RPMI7951 (cell line): ENCODE results near the gene RPL35. TPM values are rescaled to one million over a fixed set of nuclear protein-coding genes. Genes with fewer than 3 reads are reported as not detected.

ENCODE experiments used
- DNase-seq: peaks from one replicate; pipeline ENCODE4 v3.0.0-alpha.2; 2012; ENCODE audit warnings: low read depth
- total RNA-seq: library from RNA; depleted of rRNA; stranded (reverse); fragments of >200 nt; shearing (Covaris generic); gene quantifications from 2 replicates; pipeline ENCODE4 v1.2.3, GENCODE V29; 2014

The RPL35 gene
- total RNA-seq, 1 experiment from 2014 or later: 2,253 TPM

DNA sequence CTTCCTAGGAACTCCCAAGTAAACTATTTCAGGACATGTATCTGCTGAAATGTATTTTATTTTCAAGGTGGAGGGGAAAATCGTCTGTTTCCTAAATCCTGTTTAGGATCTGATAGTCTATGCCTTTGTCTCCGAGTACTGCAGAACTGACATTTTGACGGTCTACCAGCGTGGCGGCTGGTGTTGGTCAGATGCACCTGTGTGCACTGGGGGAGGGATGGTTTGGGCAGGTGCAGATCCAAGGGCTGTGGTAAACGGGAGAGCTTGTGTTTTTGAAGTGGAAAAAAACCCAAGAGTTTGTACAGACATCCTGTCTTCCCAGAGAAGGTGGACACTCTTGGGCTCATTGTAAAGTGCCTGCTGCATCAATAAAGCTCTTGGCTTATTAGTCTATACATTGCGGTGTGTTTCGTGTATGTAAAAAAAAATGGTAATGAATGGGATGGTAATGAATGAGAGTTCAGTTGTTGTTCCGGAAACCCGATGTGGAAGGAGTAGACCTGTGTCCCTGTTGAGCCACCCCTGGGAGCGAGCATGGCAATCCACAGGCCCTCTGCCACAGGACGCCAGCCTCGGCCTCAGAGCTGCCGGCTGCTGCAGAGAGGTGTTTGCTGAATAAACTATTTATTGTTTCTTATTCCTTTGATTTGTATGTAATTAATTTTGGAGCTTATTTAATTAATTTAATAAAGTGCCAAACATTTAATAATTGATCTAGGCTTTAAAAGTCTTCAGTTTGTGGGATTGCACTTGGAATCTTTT lies 15.4 kb upstream of the RPL35 start:
- DNase-seq: no peak

DNA sequence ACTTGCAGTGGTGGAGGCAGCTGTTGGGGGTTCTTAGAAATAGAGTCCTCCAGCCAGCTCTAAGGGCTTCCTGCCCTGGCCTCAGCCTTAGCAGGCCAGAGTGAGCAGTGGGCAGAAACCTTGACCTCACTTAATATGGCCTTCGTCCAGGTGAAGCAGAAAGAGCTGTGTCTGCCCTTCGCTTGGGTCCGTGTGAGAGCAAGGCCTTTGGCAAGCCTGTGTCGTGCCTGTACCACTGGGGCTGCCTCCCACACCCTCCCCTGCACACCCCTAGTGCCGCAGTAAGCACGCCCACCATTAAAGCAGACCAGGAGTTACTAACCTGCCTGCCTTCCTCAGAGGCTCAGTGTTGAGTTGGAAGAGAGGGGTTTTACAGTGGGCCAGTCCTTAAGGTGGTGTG lies 13.7 kb upstream of the RPL35 start:
- no peak for DNase-seq

DNA sequence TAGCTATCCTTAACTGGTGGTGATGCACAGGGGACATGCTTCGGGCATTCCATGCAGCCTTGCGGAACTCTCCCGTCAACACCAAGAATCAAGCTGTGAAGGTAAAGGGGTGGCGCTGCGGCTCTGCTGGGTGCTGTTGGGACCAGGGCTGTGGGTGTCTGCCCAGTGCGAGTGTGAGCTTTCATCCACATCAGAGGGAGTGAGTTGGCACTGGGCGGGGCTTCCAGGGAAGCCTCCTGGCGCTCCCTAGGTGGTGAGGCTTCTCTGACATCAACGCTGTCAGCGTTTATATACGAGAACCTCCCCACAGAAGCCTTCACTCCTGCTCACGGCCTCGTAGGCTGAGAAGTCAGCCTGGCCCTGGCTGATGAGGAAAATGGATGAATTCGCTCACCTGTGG lies 11.9 kb upstream of the RPL35 start:
- no peak for DNase-seq

DNA sequence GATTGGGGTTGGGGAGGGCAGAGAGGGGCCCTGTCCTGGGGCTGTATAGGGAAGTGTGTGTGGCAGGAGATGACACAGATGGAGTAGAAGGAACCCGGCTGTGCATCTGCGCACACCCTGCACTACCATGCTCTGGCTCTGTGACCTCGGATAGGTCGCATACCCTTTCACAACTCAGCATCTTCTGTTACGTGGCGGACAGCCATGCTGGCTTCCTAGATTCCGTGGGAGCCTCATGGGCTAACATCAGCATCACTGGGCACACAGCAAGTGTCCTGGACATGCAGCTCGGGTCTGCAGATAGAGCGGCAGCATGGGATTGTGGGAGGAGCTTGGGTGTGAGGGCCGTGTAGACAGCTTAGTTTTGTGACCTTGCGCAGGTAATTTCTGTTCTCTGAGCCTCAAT lies 9.4 kb upstream of the RPL35 start:
- DNase-seq: no peak

DNA sequence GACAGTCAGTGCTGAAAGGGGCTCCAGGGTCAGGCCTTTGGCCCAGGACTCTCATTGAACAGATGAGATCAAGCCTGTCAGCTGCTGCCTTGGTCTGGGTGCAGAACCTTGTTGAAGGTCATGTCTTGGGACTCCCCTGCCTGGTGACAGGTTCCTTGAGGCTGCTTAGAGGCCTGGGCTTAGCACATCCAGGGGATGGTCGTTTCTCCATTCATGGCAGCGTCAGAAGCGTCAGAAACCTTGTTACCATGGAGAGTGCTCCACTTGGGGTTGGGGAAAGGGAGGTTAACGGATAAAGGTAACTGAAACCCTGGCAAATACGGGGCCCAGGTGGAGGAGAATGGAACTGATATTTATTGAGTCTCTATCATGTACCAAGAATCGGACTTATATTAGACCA lies 9.0 kb upstream of the RPL35 start:
- no peak for DNase-seq

DNA sequence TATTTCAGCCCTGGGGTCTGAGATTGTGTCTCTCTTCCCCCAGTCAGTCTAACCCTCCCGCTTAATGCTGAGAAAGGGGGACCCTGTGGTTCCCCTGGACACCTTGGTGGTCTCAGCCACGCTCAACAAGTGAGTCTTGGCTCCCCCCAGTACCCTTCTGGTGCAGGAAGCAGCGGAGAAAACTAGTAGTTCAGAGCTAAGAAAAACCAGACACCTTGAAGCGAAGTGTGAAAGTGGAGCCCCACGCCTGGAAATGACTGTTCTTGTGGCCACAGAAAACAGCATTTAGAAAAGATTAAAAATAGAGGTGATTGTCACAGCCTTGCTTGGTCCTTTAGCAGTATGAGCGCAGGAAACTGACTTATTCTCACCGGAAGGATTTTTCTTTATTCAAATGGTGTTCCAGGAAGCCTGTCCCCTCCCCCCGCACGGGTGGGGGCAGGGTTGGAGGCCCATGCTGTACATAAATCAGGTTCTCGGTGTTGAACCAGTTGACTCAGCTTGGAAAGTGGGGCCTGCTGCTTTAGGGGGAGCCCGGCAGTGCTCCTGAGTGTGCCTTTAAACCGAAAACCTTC lies 8.3 kb upstream of the RPL35 start:
- DNase-seq: peak; percentile 29

DNA sequence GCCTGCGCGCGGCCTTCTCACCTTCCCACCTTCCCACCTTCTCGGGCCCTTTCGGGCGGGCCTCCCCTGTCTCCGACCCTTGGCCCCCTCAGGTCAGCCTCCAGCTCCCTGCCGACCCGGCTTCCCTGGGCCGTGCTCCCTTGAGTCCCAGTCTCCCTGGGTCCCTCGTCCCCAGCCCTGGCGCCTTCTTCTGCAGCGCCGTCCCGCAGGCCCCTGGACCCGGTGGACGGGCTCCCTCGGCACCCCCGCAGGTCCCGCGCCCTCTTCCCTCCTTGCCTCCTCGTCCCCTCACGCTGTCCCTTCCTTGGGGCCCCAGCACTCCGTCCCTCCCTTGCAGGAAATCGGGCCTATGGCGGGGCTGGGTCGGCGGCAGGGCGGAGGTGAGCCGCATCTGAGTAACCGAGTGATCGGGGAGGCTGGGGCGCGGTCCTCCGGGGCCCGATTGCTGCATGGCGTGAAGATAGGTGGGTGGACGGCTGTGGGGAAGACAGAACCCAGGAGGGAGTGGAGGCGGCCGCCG lies 7.8 kb upstream of the RPL35 start:
- DNase-seq: no peak

DNA sequence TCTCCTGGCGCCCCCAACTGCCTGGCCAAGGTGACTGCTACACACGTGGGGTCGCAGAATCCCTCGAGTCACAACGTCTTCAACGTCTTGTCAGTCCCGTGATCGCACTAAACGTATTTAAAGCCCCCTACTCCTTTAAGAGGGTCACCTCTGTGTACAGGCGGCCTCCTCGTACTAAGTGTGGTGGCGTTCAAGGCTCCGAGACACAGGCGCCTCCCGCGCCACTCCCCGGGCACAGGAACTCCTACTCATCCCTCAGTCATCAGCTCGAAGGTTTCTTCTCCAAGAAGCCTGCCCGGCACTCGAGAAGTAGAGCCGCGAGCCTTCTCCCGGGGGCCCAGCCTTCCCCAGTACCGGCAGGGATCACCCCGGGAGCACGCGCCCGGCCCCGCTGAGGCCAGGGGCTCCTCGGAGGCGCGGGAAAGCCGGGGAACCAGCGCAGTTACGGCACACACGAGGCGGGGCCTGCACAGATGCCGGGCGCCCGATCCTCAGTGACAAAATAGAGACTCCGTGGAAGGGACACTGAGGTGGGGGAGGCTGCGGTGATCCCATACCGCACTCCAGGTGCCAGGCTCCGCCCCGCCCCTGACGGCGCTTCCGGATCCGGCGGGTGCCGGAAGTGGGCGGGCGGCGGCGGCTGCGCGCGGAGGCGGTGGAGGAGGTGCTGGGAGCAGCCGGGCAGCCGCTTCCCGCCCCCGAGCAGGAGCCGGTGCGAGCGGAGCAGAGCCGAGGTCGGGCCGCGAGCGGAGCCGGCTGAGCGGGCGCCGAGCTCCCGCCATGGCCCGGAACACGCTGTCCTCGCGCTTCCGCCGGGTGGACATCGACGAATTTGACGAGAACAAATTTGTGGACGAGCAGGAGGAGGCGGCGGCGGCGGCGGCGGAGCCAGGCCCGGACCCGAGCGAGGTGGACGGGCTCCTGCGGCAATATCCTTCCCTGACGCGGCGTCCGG lies 7.0 kb upstream of the RPL35 start:
- DNase-seq: peak; percentile 80

DNA sequence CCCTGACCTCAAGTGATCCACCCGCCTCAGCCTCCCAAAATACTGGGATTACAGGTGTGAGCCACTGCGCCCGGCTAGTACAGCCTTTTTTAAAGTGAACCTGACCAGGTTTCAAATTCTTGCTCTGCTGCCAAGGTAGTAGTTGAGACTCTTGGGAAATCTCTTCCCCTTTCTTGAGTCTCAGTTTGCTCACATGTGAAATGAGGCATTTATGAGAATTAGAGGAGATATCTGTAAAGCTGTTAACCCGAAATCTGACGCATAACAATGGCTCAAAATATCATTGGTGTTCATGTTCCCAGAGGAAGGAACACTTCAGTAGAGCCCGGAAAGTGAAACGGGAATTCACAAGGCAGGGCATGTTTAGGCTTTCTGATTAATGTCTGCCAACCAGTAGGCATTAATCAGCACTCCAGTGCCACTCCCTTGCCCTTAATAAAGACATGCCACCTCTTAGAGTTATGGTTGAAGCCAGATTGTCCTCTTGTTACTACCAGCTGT lies 1.7 kb upstream of the RPL35 start:
- DNase-seq: no peak

DNA sequence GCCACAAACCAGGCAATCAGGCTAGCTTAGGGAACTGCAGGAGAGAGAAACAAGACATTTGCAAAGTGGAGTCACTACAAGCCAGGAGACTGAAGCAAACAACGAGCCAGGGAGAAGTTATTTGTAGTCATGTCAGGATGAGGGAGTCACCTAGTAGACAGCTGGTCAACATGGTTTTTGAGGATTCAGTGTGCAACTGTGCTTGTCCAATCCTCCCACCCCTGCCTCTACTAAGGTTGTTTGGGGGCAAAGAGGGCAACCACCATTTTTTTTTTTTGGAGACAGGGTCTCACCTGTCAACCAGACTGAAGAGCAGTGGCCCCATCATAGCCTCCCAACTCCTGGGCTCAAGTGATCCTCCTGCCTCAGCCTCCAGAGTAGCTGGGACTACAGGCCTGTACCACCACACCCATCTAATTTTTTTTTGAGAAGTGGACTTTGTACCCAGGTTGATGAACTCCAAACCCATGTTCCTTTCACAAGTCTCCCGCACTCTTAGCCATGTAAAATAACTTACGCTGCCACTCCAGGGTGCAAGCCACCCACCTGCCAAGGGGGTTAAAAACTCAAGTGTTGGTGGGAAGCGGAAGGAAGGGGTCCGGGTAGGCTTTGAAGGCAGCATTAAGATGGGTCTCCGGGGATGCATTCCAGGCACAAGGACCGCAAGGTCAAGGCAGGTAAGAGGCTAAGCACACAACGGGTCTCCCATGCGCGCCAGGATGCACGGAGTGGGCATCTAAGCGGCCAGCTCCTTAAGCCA lies 995 bp downstream of the RPL35 start:
- DNase-seq: no peak

DNA sequence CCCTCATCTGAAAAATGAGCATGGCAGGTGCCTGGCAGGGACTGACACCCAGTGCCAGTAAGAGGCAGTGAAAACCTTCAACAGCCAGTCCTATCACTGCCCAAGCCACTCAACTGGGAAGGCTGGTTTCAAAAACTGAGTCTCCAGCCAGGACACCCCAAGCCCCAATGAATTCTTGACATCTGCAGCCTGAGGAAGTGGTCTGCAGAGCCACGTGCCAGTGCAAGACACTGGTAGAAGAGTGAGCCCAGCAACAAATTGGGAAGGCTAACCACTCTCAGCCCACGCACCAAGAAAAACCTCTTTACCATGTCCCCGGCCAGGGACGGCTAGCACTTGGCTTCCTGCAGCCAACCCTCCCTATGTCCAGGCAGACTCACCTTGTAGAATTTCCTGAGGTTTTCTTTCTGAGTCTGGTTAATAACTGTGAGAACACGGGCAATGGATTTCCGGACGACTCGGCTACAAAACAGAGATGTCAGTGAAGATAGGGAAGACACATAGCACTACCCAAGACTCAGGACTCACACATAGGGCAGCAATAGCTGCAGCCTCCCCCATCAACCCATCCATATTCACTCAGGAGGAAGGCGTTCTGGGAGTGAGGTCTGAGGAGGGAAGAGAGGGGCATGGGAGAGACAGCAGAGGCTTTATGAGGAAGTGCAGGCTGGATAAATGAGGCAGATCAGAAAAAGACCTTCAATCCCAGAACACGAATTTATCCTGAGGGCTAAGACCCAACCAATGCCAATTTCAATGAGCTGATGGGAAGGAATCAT lies 1.8 kb downstream of the RPL35 start:
- DNase-seq: no peak

DNA sequence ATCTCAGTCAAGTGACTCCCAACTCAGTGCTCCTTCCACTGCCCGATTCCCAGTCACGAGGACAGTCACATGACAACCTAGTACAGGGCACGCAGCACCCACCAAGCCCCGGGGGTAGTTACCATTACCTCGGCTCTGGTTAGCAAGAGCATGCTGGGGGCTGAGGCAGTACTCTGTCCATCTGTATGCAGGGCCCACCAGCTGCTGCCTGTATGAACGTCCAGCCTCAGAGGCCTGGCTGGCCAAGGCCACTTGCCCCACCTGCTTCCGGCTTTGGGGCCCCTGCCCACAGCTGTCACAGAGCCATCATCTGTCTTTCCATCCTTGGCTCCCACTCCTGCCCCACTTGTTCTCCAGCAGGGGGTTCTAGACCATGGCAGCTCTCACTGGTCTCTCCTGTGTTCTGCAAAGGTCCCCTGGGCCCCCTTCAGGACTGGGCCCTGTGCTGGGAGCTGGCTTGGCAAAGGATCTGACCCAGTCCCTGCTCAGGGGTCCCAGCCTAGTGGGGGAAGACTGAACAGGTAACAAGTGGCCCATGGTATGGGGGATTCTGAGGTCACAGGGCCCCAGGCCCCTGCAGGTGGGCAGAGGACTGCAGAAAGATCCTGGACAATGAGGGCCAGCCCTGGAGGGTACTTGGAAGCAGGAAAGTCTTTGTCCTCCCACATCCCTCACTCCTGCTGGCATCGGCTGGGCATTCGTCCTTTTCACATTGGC lies 3.3 kb downstream of the RPL35 start:
- no peak for DNase-seq

DNA sequence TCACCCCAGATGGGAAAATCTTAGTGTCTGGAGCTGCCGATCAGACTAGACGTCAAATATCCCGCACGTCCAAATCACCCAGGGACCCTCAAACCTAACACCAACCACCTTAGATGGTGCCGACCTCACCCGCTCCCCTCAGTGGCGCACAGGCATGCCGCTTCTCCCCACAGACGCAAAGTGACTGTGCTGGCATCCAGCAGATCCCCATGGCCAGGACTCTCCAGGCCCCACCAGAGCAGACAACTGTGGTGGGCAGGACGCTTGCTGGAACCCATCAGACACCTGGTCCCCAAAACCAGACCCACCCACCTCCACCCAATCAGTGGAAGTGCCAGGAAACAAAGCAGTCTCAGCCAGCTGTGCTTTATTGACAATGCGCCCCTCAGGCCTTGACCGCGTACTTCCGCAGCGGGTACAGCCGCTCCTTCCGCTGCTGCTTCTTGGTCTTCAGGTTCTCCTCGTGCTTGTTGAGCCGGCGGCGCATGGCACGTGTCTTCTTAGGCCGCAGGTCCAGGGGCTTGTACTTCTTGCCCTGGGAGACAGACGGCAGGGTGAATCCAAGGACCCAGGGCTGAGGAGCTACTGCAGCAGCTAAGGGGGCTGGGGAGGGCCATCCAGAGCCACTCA lies 4.1 kb downstream of the RPL35 start:
- DNase-seq: no peak

DNA sequence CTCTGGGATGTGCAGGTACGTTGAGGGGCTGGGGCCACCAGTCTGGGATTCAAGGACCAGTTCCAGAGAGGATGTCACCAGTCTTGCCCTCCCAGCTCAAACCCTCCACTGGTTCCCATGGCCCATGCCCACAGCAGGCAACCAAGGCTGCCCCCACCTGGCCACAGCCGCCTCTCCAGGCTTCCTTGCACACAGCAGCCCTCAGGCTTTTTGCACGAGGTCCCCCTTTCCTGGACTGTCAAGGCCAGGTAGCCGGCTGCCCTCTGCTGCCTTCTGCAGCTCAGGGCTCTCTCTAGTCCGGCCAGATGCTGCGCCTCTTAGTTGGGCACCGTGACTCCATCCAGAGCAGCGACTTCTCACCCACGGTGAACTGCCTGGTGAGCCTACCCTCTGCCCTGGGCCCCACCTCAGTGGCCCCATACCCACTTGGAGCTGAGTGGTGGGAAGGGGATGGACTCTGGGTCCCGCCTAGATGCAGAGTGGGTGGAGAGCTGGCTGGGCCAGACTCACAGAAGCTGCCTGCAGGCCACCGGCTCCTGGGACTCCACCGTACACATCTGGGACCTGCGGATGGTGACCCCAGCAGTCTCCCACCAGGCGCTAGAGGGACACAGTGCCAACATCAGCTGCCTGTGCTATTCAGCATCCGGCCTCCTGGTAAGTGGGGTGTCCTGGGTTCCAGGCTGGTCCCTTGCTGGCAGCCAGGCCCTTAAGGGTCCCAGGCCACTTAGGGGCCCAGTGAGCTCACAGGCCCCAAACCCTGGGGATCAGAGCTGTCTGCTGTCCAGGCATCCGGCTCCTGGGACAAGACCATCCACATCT lies 5.6 kb downstream of the RPL35 start:
- peak; percentile 37 for DNase-seq

DNA sequence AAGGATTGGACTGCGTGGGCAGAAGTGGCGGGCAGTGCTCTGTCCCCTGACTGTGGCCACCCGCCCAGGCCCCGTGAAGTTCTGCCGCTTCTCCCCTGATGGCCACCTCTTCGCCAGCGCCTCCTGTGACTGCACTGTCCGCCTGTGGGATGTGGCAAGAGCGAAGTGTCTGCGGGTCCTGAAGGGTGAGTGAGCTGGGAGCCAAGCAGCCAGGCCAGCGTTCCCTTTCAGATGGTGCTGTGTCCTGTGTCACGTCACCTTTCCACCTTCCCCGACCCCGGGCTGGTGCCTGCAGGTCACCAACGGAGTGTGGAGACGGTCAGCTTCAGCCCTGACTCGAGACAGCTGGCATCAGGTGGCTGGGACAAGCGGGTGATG lies 6.2 kb downstream of the RPL35 start:
- DNase-seq: no peak

DNA sequence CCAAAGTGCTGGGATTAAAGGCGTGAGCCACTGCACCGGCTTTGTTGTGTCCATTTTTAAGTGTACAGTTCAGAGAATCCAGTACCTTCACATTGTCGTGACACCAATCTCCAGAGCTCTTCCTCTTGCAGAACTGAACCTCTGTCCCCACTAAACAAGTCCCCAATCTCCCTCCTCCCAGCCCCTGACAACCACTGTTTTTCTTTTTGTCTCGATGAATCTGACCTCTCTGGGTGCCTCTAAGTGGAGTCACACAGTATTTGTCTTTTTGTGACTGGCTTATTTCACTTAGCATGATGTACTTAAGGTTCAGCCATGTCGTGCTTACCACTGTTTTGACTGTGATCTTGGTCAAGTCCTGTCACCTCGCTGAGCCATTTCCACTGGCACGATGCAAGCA lies 6.9 kb downstream of the RPL35 start:
- no peak for DNase-seq

DNA sequence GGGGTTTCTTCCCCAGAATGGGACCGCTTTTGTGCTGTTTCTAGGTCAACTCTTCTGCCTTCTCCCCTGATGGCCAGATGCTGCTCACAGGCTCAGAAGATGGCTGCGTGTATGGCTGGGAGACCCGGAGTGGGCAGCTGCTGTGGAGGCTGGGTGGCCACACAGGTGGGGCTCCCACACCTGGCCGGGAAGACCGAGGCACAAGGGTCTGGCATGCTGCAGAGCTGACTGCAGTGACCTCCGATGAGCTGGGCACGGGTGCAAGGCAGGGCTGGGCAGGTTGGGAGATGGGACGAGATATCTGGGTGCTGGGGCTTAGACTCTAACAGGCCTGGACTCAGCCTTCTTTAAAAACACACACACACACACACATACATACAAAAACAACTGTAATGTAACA lies 7.6 kb downstream of the RPL35 start:
- no peak for DNase-seq

DNA sequence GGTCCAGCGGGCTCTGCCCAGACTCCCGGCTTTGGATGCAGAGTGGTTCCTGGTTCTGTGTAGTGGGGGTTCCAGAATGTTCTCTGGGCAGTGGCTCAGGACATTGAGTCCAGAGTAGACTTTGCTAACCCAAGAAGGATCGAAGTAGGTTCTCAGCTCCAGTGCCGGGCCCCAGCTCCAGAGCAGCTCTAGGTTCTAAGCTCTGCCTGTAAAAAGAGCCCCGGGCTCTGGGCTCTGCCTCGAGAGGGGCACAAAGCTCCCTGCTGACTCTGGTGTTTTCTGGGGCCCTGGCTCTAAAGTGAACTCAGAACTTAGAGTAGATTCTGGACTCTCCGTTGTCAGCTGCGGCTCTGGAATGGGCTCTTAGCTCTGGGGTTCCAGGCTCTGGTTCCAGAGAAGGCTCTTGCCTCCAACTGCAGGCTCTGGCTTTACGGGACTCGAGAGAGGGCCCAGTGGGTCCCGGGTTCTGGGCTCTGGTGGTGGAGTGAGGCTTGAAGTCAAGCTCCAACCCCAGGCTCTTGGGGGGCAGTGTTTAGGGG lies 8.1 kb downstream of the RPL35 start:
- no peak for DNase-seq
